PC-9 (cell line): ENCODE measurements around the gene MACROD2. TPM values are rescaled to one million over a fixed set of nuclear protein-coding genes. Genes with fewer than 3 reads are reported as not detected.

Experiments
- BruUV-seq: library from RNA; stranded (reverse); fragments of 400-500 nt; replicated peaks from 2 replicates; lab custom pipeline; 2021; lab: Mats Ljungman, UMichigan
- CTCF ChIA-PET: fragments of 300-600 bp; sonication (Branson Sonifier 250); formaldehyde crosslinking; loops from one replicate; lab custom pipeline; 2022; ENCODE audit warnings: antibody characterized with exemption; lab: Charles Lee
- POLR2A ChIA-PET: fragments of 300-600 bp; sonication (Branson Sonifier 250); formaldehyde crosslinking; loops from one replicate; lab custom pipeline; 2022; ENCODE audit warnings: antibody characterized with exemption; ENCODE audit not compliant: unreplicated experiment; lab: Charles Lee
- DNase-seq, 2 experiments: peaks; one replicate each; pipeline versions ENCODE4 v3.0.0 to v3.0.0-alpha.2; 2015 to 2022; ENCODE audit warnings: mixed read lengths in 1 of 2
- H2AFZ ChIP-seq: fragments of 200-600 bp; sonication (generic); 2 replicates; pipeline ENCODE4 v1.8.1; 2017; ENCODE audit warnings: antibody characterized with exemption
- H3F3A ChIP-seq: fragments of 200-600 bp; sonication (generic); 2 replicates; pipeline ENCODE4 v1.8.1; 2017; ENCODE audit warnings: antibody characterized with exemption, mild to moderate bottlenecking, low read depth; ENCODE audit not compliant: insufficient read depth
- H3K27ac ChIP-seq: fragments of 200-600 bp; sonication (generic); 2 replicates; pipeline ENCODE4 v1.6.1; 2016; ENCODE audit warnings: mixed run types
- H3K27me3 ChIP-seq: fragments of 200-600 bp; sonication (generic); 2 replicates; pipeline ENCODE4 v1.6.1; 2016; ENCODE audit warnings: low read depth, mixed run types; ENCODE audit not compliant: insufficient read depth
- H3K36me3 ChIP-seq: fragments of 200-600 bp; sonication (generic); 2 replicates; pipeline ENCODE4 v1.6.1; 2016; ENCODE audit warnings: low read depth, mixed run types
- H3K4me1 ChIP-seq: fragments of 200-600 bp; sonication (generic); replicated peaks from 2 replicates; pipeline ENCODE4 v1.6.1; 2016; ENCODE audit warnings: mixed run types; ENCODE audit not compliant: insufficient read depth
- H3K4me2 ChIP-seq: fragments of 200-600 bp; sonication (generic); 2 replicates; pipeline ENCODE4 v1.6.1; 2017; ENCODE audit warnings: mixed run types
- H3K4me3 ChIP-seq: fragments of 200-600 bp; sonication (generic); 2 replicates; pipeline ENCODE4 v1.6.1; 2016; ENCODE audit warnings: mixed run types
- H3K79me2 ChIP-seq: fragments of 200-600 bp; sonication (generic); 2 replicates; pipeline ENCODE4 v1.6.1; 2017; ENCODE audit warnings: low read depth, mixed run types
- H3K9me2 ChIP-seq: fragments of 200-600 bp; sonication (generic); 2 replicates; pipeline ENCODE4 v1.8.1; 2017; ENCODE audit warnings: mild to moderate bottlenecking; ENCODE audit not compliant: insufficient read depth
- H3K9me3 ChIP-seq: fragments of 200-600 bp; sonication (generic); 2 replicates; pipeline ENCODE4 v1.8.1; 2016; ENCODE audit warnings: low read depth; ENCODE audit not compliant: insufficient read depth
- H4K20me1 ChIP-seq: fragments of 200-600 bp; sonication (generic); 2 replicates; pipeline ENCODE4 v1.8.1; 2017; ENCODE audit not compliant: insufficient read depth
- CTCF ChIP-seq: fragments of 200-600 bp; sonication (generic); conservative IDR thresholded peaks from 2 replicates; pipeline ENCODE4 v1.6.1; 2017; ENCODE audit warnings: mixed run types, antibody characterized with exemption, mild to moderate bottlenecking, moderate library complexity
- EZH2 ChIP-seq: fragments of 200-600 bp; sonication (generic); IDR thresholded peaks from 2 replicates; pipeline ENCODE4 v1.8.0; 2017; ENCODE audit warnings: antibody characterized with exemption, low read depth
- intact Hi-C: fragments of 100-400 bp; cut with micrococcal nuclease; formaldehyde crosslinking; loops from one replicate; pipeline ENCODE4 v1.10.0; 2022; ENCODE audit not compliant: unreplicated experiment
- total RNA-seq: library from RNA; stranded (reverse); gene quantifications from 2 replicates; pipeline ENCODE4 v1.2.3, GENCODE V29; 2021

Gene MACROD2
- total RNA-seq, 1 experiment from 2014 or later = 11.4 TPM

GRCh38 chr20:15494851-15495250, 1499.5 kb downstream of the MACROD2 start:
- Histone ChIP-seq H3K9me2 (no peaks in the 10 kb centered on the region), H4K20me1 (no peaks in the 10 kb centered on the region), H3K4me3 (no peak overlapping the region), H3K4me2 (no peak overlapping the region), H3K36me3 (no peaks in the 10 kb centered on the region), H3K9me3 (no peaks in the 10 kb centered on the region), H2AFZ (no peak overlapping the region), H3K27me3 (no peaks in the 10 kb centered on the region), H3F3A (no peaks in the 10 kb centered on the region), H3K4me1 (no peaks in the 10 kb centered on the region), H3K79me2 (no peaks in the 10 kb centered on the region), H3K27ac (no peak overlapping the region)
- CTCF ChIA-PET = no interaction called here
- no TSS peak for BruUV-seq
- no peak for DNase-seq
- POLR2A ChIA-PET = no interaction called here
- TF ChIP-seq EZH2 (no peak), CTCF (no peak)
- intact Hi-C loops = no loop called here

GRCh38 chr20:15496501-15497039, 1501.3 kb downstream of the MACROD2 start:
- Histone ChIP-seq H3K4me3 (no peak overlapping the region), H3K4me1 (no peaks in the 10 kb centered on the region), H3K36me3 (no peaks in the 10 kb centered on the region), H3K27ac (no peak overlapping the region), H3K79me2 (no peaks in the 10 kb centered on the region), H2AFZ (no peak overlapping the region), H4K20me1 (no peaks in the 10 kb centered on the region), H3K4me2 (no peak overlapping the region), H3K9me3 (no peaks in the 10 kb centered on the region), H3K9me2 (no peaks in the 10 kb centered on the region), H3K27me3 (no peaks in the 10 kb centered on the region), H3F3A (no peaks in the 10 kb centered on the region)
- CTCF ChIA-PET = no interaction called here
- POLR2A ChIA-PET = no interaction called here
- BruUV-seq = no TSS peak
- TF ChIP-seq CTCF = no peak
- no peak for TF ChIP-seq EZH2
- intact Hi-C loops = no loop called here
- no peak for DNase-seq

- no peak overlapping the region for H2AFZ ChIP-seq
- BruUV-seq = no TSS peak
- no peaks in the 10 kb centered on the region for H3F3A ChIP-seq
- H3K79me2 ChIP-seq = no peaks in the 10 kb centered on the region
- TF ChIP-seq EZH2 (no peak), CTCF (no peak)
- no peaks in the 10 kb centered on the region for H4K20me1 ChIP-seq
- H3K36me3 ChIP-seq = no peaks in the 10 kb centered on the region
- H3K4me3 ChIP-seq = no peak overlapping the region
- no peak overlapping the region for H3K27ac ChIP-seq
- no peaks in the 10 kb centered on the region for H3K27me3 ChIP-seq
- CTCF ChIA-PET = no interaction called here
- DNase-seq = no peak
- H3K4me2 ChIP-seq = no peak overlapping the region
- POLR2A ChIA-PET = no interaction called here
- H3K9me3 ChIP-seq = no peaks in the 10 kb centered on the region
- intact Hi-C loops = no loop called here
- no peaks in the 10 kb centered on the region for H3K4me1 ChIP-seq
- no peaks in the 10 kb centered on the region for H3K9me2 ChIP-seq
These were observed 1503.6 kb downstream of the MACROD2 start for GRCh38 chr20:15498926-15499325.
